Thyroid gland (tissue), 4 donors: ENCODE data around the gene ZNF280A.

ENCODE experiments used
- CTCF ChIP-seq, 6 experiments: fragments of 200-600 bp in 3 of 6; fragments of 450-650 bp in 3 of 6; sonication (generic) in 3 of 6; IDR thresholded peaks; one replicate each; pipeline ENCODE4 v1.5.1; 2016 to 2019; ENCODE audit warnings: antibody characterized with exemption in 6 of 6, mild to moderate bottlenecking in 2 of 6, inconsistent platforms in 1 of 6, moderate library complexity in 1 of 6
- POLR2A ChIP-seq, 2 donors: fragments of 450-650 bp; IDR thresholded peaks; one replicate each; pipeline ENCODE4 v1.6.1; 2017; ENCODE audit warnings: antibody characterized with exemption in 2 of 2, mild to moderate bottlenecking in 2 of 2, moderate library complexity in 1 of 2

- TF ChIP-seq CTCF (IDR thresholded peaks at IDR 0.05) (no peak), POLR2A (IDR thresholded peaks at IDR 0.05) (no peak)
Measured at GRCh38 chr22:22513619-22514018, 6.5 kb downstream of the ZNF280A start.
